NCI-H1694 (cell line): Measurements from ENCODE around the gene CCDC83.
A peak's percentile ranks its signal among the peaks of the same experiment; 100 is the strongest.
"Not testable (repeated sequence)": the region's sequence is repeated elsewhere in the genome, so short reads cannot be mapped to it uniquely, and the experiment has no call there.

Experiments
- DNase-seq: peaks from one replicate; lab custom pipeline; 2025; lab: John Stamatoyannopoulos, UW

Gene CCDC83

DNA sequence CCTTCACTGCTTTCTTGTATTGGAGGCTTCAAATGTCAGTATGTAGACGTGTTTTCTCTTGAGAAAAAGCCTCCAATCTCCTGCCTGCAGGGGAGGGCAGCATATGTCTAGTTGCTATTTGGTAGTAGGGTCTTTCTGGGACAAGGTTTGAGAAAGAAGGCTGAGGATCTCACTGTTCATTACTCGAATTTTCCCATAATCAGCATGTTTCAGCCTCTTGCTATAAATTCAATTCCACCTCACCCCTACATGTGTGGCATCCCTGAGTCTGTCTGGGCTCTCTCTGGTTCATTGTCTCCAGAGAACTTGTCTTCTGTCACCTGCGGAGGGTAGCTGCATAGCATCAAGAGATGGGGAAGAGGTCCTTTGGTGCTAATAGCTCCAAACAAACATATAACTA lies 19.5 kb upstream of the CCDC83 start:
- no peak for DNase-seq

GRCh38 chr11:85840932-85841331 lies 14.3 kb upstream of the CCDC83 start:
- not testable (repeated sequence) for DNase-seq

GRCh38 chr11:85843929-85844328 lies 11.3 kb upstream of the CCDC83 start:
- no peak for DNase-seq

GRCh38 chr11:85844439-85845123 lies 10.6 kb upstream of the CCDC83 start:
- no peak for DNase-seq

GRCh38 chr11:85845124-85845631 lies 10.0 kb upstream of the CCDC83 start:
- DNase-seq: no peak

- no peak for DNase-seq
Measured at GRCh38 chr11:85847436-85847835, 7.7 kb upstream of the CCDC83 start.

GRCh38 chr11:85848006-85848405 lies 7.2 kb upstream of the CCDC83 start:
- no peak for DNase-seq

- DNase-seq: no peak
Measured at GRCh38 chr11:85848556-85848955, 6.6 kb upstream of the CCDC83 start.

GRCh38 chr11:85852754-85853153 lies 2.4 kb upstream of the CCDC83 start:
- DNase-seq: not testable (repeated sequence)

GRCh38 chr11:85853541-85853940 lies 1.6 kb upstream of the CCDC83 start:
- DNase-seq: not testable (repeated sequence)

- DNase-seq: no peak
Measured at GRCh38 chr11:85854212-85854556, 999 bp upstream of the CCDC83 start.

DNA sequence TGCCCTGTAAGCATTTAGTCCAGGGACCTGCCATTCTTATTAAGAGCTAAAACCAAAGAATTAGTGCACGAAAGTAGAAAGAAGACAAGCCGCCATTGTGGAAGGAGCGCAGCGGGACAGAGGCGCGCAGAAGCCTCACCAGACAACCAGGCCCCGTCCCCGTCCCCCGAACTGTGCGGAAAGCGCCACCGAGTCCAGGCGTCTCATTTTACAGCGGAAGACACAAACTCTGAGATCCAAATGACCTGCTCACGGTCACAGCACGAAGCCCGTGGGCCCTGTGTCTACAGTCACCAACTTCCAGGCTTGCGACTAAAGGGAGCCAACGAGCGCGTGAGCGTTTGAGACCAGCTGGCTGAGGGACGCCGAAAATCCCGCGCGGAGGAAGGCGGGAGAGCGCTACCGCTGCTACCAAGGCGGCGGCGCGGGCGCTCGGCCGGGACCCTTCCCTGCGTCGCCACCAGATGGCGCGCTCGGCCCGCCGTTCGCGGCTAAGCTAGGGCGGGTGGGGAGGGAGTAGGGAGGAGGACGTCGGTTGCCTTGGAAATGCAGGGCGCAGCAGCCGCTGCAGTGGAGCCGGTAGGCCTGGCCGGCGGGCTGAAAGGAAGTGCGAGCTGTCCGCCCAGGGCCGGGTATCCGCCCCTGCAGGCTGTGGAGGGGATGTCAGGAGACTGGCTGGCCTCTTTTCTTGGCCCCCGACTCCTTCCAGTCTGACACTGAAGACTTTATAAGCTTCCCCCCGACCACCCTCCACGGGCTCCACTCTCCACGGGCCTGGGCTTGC lies 434 bp upstream of the CCDC83 start:
- peak; percentile 48 for DNase-seq

DNA sequence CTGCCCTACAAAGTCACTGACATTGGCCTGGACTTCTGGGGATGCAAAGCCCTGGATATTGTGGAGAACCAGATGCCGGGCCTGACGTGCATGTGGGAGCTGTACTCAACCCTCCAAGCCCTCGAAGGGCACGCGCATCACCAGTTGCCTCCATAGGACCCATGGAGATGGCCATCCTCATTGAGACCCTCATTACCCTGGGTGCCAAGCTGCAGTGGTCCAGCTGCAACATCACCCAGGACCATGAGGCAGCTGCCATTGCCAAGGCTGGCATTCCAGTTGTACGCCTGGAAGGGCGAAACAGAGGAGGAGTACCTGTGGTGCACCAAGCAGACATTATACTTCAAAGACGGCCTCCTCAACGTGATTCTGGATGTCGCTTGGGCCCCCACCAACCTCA lies 1.9 kb downstream of the CCDC83 start:
- DNase-seq: no peak

GRCh38 chr11:85859541-85859940 lies 4.4 kb downstream of the CCDC83 start:
- not testable (repeated sequence) for DNase-seq

DNA sequence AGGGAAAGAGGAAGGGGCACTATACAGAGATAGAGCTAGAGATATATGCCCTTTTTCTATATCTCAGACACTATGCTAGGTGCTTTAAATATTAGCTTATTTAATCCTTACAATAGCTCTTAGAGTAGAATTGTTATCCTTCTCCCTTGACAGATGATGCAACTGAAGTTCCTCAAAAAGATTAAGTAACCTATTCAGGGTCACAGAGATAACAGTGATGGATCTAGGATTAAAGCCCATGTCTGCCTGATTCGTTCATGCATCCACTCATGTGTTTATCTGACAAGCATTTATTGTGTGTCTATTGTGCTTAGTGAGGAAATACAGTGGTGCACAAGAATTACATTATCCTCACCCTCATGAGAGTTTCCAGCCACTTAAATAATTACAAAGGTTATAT lies 8.7 kb downstream of the CCDC83 start:
- no peak for DNase-seq

- no peak for DNase-seq
Measured at GRCh38 chr11:85866137-85866827, 11.1 kb downstream of the CCDC83 start.

DNA sequence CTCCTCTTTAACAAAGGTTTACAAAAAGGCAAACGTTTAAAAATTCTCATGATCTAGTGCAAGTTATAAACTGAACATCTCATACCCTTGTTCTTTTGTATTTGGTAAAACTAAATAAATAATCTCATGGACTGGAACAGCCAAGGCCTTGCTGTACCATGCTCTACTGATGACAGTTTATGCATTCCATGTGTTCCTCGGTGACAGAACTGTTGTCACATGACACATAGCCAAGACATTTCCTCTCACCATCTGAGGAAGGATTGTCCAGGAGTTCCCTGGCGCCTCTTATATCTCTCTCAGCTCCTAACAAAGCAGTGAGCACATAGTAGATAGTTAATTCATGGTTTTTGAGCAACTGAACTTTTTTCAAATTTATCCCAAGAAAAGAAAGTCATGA lies 12.6 kb downstream of the CCDC83 start:
- DNase-seq: no peak

GRCh38 chr11:85869781-85870180 lies 14.6 kb downstream of the CCDC83 start:
- DNase-seq: no peak

DNA sequence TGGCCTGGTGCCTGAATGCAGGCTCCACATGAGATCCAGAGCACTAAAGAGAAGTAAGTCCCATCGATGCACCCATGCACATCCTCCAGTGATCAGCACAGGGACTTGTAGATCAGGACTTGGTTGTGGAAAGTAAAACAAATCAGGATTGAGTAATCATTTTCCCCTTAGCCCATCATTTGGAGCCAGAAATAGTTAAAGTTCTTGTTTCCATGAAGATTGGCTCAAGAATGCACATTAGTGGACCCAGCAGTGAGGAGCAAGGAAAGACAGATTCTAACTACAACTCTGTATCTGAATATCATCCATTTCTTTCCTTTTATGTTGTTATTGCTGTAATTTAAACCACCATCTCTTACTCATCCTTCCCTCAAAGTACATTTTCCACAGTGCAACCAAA lies 19.1 kb downstream of the CCDC83 start:
- no peak for DNase-seq

- no peak for DNase-seq
Measured at GRCh38 chr11:85875505-85875904, 20.3 kb downstream of the CCDC83 start.

- DNase-seq: no peak
Measured at GRCh38 chr11:85884581-85885021, 29.4 kb downstream of the CCDC83 start.

DNA sequence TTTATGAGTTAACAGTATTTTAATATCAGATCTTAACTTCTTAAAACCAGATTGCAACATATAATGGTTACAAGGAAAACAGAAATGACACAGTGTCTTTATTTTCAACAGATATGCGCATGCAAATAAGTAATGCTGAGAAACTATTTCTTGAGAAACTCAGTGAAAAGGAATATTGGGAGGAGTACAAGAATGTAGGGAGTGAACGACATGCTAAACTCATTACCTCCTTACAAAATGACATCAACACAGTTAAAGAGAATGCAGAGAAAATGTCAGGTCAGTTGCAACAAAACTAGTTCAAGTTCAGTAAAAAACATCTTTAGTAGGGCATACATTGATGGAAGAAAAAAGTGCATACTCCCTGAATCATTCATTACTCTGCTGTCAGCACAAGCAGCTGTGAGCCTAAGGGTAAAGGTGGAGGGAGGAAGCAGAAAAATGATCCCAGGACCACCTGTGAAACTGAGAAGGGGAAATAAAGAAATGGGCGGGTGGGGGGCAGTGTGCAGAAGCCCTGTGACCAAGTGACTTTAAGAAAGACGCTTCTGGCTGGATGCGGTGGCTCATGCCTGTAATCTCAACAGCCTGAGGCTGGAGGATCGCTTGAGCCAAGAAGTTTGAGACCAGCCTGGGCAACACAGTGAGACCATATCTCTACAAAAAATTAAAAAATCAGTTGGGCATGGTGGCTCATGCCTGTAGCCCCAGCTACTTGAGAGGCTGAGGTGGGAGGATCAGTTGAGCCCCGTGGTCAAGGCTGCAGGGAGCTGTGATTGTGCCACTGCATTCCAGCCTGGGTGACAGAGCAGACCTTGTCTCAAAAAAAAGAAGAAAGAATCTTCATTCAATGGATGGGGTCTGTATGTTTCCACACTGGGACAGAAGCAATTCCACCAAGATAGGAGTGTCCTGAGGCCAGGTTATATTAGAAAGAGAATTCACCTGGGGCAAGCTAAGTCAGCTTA lies 31.2 kb downstream of the CCDC83 start:
- DNase-seq: no peak
